Memory B cell (primary cell): ENCODE measurements around the gene CFAP210.
"Not testable (repeated sequence)": the region's sequence is repeated elsewhere in the genome, so short reads cannot be mapped to it uniquely, and the experiment has no call there.

Experiments
- ATAC-seq: fragments of 150-1000 bp; cut with Tn5 transposase; 2 replicates; pipeline ENCODE4 v1.10.0; 2021; ENCODE audit warnings: low read depth, mild to moderate bottlenecking, moderate library complexity
- DNase-seq, 2 donors: peaks; one replicate each; pipeline ENCODE4 v3.0.0; 2022; ENCODE audit warnings: low spot score in 2 of 2
- H3K27ac Mint-ChIP-seq: one replicate; pipeline ENCODE4 v1.8.0; 2022; ENCODE audit warnings: mild to moderate bottlenecking, moderate library complexity, mixed read lengths
- H3K27me3 Mint-ChIP-seq: one replicate; pipeline ENCODE4 v1.8.0; 2022; ENCODE audit warnings: mixed read lengths
- H3K36me3 Mint-ChIP-seq: one replicate; pipeline ENCODE4 v1.8.0; 2022; ENCODE audit warnings: mild to moderate bottlenecking, mixed read lengths
- H3K4me1 Mint-ChIP-seq: one replicate; pipeline ENCODE4 v1.8.0; 2022; ENCODE audit warnings: mixed read lengths
- H3K4me3 Mint-ChIP-seq: one replicate; pipeline ENCODE4 v1.8.0; 2022; ENCODE audit warnings: mild to moderate bottlenecking, moderate library complexity, mixed read lengths
- H3K9me3 Mint-ChIP-seq: one replicate; pipeline ENCODE4 v1.8.0; 2022; ENCODE audit warnings: mixed read lengths

The CFAP210 gene

DNA sequence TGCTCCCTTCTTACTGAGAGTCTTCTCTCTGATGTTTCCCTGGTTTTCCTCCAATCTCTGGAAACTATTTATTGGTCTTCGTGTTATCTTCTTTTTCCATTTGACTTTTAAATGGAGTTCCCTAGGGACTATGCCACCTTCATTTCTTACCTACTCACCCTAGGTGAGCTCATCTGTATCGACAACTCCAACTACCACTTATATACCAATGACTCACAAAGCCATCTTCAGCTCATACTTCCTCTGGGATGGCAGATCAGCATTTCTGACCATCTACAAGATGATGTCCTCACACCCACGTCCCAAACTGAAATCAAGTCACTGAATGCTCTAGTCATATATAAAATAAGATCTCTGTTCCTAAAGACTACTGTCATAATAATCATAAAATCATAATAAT is 40.6 kb downstream of the CFAP210 start:
- H3K4me1 Mint-ChIP-seq = peaks cover 4% of the 10 kb centered on the region
- no peak overlapping the region for H3K27ac Mint-ChIP-seq
- peaks cover 5% of the 10 kb centered on the region for H3K27me3 Mint-ChIP-seq

GRCh38 chr2:169649278-169649677 is 44.9 kb downstream of the CFAP210 start:
- no peak overlapping the region for H3K27ac Mint-ChIP-seq
- ATAC-seq (no peak), DNase-seq (no peak)
- no peaks in the 10 kb centered on the region for H3K36me3 Mint-ChIP-seq
- H3K9me3 Mint-ChIP-seq = no peaks in the 10 kb centered on the region
- H3K4me1 Mint-ChIP-seq = no peaks in the 10 kb centered on the region
- H3K27me3 Mint-ChIP-seq = peaks cover 3% of the 10 kb centered on the region
- no peak overlapping the region for H3K4me3 Mint-ChIP-seq

More for the DNA sequence above, 40.6 kb downstream of the CFAP210 start:
- peaks cover 3% of the 10 kb centered on the region for H3K9me3 Mint-ChIP-seq
- H3K36me3 Mint-ChIP-seq = no peaks in the 10 kb centered on the region
- DNase-seq = no peak
- ATAC-seq = no peak
- no peak overlapping the region for H3K4me3 Mint-ChIP-seq

DNA sequence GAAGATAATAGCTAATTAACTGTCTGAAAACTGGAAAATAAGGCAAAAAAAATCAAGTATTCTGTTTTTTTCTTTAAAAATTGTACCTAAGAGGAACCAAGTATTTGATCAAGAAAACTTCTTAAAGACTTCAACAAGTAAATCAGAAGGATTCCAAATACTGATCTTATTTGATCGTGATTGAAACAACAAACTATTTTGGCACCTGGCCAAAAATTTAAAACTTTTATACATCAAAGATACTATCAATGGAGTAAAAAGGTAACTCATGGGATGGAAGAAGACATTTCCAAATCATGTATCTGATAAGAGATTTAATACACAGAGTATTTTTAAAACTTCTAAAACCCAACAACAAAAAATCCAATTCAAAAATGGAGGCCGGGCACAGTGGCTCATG is 46.7 kb downstream of the CFAP210 start:
- no peaks in the 10 kb centered on the region for H3K36me3 Mint-ChIP-seq
- no peak overlapping the region for H3K4me3 Mint-ChIP-seq
- H3K27me3 Mint-ChIP-seq = no peaks in the 10 kb centered on the region
- no peak for ATAC-seq
- DNase-seq = no peak
- H3K9me3 Mint-ChIP-seq = no peaks in the 10 kb centered on the region
- no peak overlapping the region for H3K27ac Mint-ChIP-seq
- H3K4me1 Mint-ChIP-seq = no peaks in the 10 kb centered on the region

GRCh38 chr2:169644173-169644572 is 50.0 kb downstream of the CFAP210 start:
- no peaks in the 10 kb centered on the region for H3K4me1 Mint-ChIP-seq
- no peak overlapping the region for H3K27ac Mint-ChIP-seq
- no peaks in the 10 kb centered on the region for H3K27me3 Mint-ChIP-seq
- no peak overlapping the region for H3K4me3 Mint-ChIP-seq
- no peaks in the 10 kb centered on the region for H3K9me3 Mint-ChIP-seq
- ATAC-seq (no peak), DNase-seq (no peak)
- H3K36me3 Mint-ChIP-seq = peaks cover 2% of the 10 kb centered on the region

- ATAC-seq = no peak
- Mint-ChIP-seq H3K27ac (no peak overlapping the region), H3K4me1 (no peaks in the 10 kb centered on the region), H3K36me3 (peaks cover 4% of the 10 kb centered on the region), H3K27me3 (no peaks in the 10 kb centered on the region), H3K4me3 (no peak overlapping the region), H3K9me3 (no peaks in the 10 kb centered on the region)
- DNase-seq = no peak
Measured at GRCh38 chr2:169641464-169641863, 52.7 kb downstream of the CFAP210 start.

DNA sequence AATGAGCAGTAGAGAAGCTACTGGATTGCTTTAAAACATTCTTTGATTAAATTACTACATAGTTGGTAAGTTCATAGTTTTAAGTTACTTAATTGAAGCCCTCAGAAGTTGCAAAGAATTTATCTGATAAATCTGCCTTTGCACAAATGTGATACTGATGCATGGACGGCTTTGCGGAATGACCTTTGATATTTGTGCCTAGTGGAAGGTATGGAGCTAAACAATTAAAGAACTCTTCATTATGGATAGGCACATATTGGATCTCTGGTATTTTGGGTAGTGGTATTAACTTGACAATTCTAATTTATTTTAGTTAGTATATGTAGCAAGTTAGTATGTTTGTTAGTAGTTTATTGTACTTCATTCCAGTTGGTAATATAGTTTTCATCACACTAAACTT is 54.1 kb downstream of the CFAP210 start:
- H3K4me1 Mint-ChIP-seq = no peaks in the 10 kb centered on the region
- no peak for ATAC-seq
- no peak overlapping the region for H3K27ac Mint-ChIP-seq
- H3K4me3 Mint-ChIP-seq = no peak overlapping the region
- no peaks in the 10 kb centered on the region for H3K27me3 Mint-ChIP-seq
- H3K9me3 Mint-ChIP-seq = no peaks in the 10 kb centered on the region
- DNase-seq = no peak
- peaks cover 4% of the 10 kb centered on the region for H3K36me3 Mint-ChIP-seq

DNA sequence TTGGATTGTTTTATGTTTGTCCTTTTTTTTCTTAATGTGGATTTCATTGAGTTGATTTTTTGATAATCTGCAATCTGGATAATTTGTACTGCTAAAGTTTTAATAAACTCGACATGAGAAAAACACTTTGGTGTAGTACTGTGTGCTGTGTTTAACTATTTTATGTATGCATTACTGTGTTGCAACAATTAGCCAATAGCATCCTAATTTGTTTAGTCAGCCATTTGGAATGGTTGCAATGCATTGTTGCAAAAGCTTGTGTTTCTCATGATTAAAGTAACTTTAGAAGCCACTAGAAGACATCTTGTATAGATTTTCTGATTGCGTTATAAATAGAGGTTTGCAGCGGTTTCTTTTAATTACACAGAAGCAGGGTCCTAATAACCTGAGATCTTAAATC is 56.6 kb downstream of the CFAP210 start:
- H3K4me1 Mint-ChIP-seq = no peaks in the 10 kb centered on the region
- DNase-seq = no peak
- H3K9me3 Mint-ChIP-seq = no peaks in the 10 kb centered on the region
- ATAC-seq = no peak
- no peaks in the 10 kb centered on the region for H3K27me3 Mint-ChIP-seq
- no peak overlapping the region for H3K27ac Mint-ChIP-seq
- H3K36me3 Mint-ChIP-seq = peaks cover 15% of the 10 kb centered on the region
- H3K4me3 Mint-ChIP-seq = no peak overlapping the region

- no peak overlapping the region for H3K27ac Mint-ChIP-seq
- ATAC-seq (no peak), DNase-seq (no peak)
- H3K4me3 Mint-ChIP-seq = no peak overlapping the region
- H3K36me3 Mint-ChIP-seq = peaks cover 17% of the 10 kb centered on the region
- no peaks in the 10 kb centered on the region for H3K9me3 Mint-ChIP-seq
- H3K27me3 Mint-ChIP-seq = no peaks in the 10 kb centered on the region
- no peaks in the 10 kb centered on the region for H3K4me1 Mint-ChIP-seq
Measured at GRCh38 chr2:169636440-169637097, 57.6 kb downstream of the CFAP210 start.

GRCh38 chr2:169625781-169626180 is 68.4 kb downstream of the CFAP210 start:
- Mint-ChIP-seq H3K27ac (no peak overlapping the region), H3K27me3 (no peaks in the 10 kb centered on the region), H3K4me3 (no peak overlapping the region), H3K4me1 (no peaks in the 10 kb centered on the region), H3K36me3 (peaks cover 25% of the 10 kb centered on the region), H3K9me3 (no peaks in the 10 kb centered on the region)
- DNase-seq (no peak), ATAC-seq (no peak)

DNA sequence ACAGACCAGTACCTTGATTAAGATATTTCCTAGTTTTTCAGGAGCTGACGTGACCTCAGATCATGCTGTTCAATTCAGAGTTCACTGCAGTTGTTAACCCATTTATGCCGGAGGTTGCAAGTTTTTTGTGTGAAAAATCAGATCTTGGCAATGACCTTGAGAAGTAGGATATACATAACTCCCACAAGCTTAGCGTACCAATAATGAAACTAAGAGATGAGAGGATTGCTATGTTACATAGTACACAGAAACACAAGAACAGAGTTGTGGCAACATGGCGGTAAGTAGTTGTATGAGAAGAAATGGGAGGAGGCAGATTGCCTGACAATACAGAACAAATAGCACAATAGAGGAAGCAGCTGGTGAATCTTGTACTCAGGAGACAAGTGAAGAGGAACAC is 71.0 kb downstream of the CFAP210 start:
- peaks cover 43% of the 10 kb centered on the region for H3K36me3 Mint-ChIP-seq
- H3K9me3 Mint-ChIP-seq = peaks cover 2% of the 10 kb centered on the region
- H3K27me3 Mint-ChIP-seq = no peaks in the 10 kb centered on the region
- ATAC-seq (no peak), DNase-seq (no peak)
- H3K27ac Mint-ChIP-seq = no peak overlapping the region
- peaks cover 8% of the 10 kb centered on the region for H3K4me1 Mint-ChIP-seq
- H3K4me3 Mint-ChIP-seq = no peak overlapping the region

DNA sequence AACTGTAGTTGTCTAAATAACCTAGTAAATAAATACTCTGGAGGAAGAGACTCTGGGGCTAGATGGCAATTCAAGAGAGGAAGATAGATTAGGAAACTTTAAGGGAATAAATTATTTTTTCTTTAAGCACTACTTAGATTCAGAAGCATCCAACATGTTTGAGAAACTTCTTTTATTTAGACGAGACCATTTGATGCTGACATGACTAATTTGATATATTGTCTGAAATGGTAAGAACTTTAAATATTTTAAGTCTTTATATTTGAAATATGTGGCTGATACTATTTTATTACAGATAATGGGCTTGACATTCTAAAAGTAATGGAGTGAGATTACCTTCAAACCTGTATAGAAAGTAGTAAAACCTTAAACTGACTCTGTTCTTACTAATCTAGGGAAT is 73.7 kb downstream of the CFAP210 start:
- DNase-seq (no peak), ATAC-seq (no peak)
- Mint-ChIP-seq H3K4me3 (no peak overlapping the region), H3K27ac (no peak overlapping the region), H3K36me3 (peaks cover 60% of the 10 kb centered on the region), H3K27me3 (no peaks in the 10 kb centered on the region), H3K4me1 (peaks cover 13% of the 10 kb centered on the region), H3K9me3 (peaks cover 5% of the 10 kb centered on the region)

- Mint-ChIP-seq H3K9me3 (peaks cover 5% of the 10 kb centered on the region), H3K4me3 (no peak overlapping the region), H3K4me1 (peaks cover 13% of the 10 kb centered on the region), H3K36me3 (peaks cover 63% of the 10 kb centered on the region), H3K27me3 (no peaks in the 10 kb centered on the region), H3K27ac (no peak overlapping the region)
- DNase-seq = no peak
- no peak for ATAC-seq
Measured at GRCh38 chr2:169619946-169620345, 74.3 kb downstream of the CFAP210 start.

- Mint-ChIP-seq H3K27ac (peak overlapping the region; percentile 35), H3K4me1 (peaks cover 13% of the 10 kb centered on the region), H3K36me3 (peaks cover 69% of the 10 kb centered on the region)
- not testable (repeated sequence) for ATAC-seq, H3K4me3 Mint-ChIP-seq, H3K9me3 Mint-ChIP-seq, DNase-seq, H3K27me3 Mint-ChIP-seq
Measured at GRCh38 chr2:169615982-169616381, 78.2 kb downstream of the CFAP210 start.

- H3K4me1 Mint-ChIP-seq = peaks cover 10% of the 10 kb centered on the region
- DNase-seq (no peak), ATAC-seq (no peak)
- H3K4me3 Mint-ChIP-seq = no peak overlapping the region
- no peaks in the 10 kb centered on the region for H3K27me3 Mint-ChIP-seq
- peaks cover 5% of the 10 kb centered on the region for H3K9me3 Mint-ChIP-seq
- H3K27ac Mint-ChIP-seq = no peak overlapping the region
- H3K36me3 Mint-ChIP-seq = peaks cover 63% of the 10 kb centered on the region
Measured at GRCh38 chr2:169613876-169614275, 80.3 kb downstream of the CFAP210 start.

- Mint-ChIP-seq H3K36me3 (peaks cover 34% of the 10 kb centered on the region), H3K4me3 (no peak overlapping the region), H3K27ac (no peak overlapping the region), H3K27me3 (no peaks in the 10 kb centered on the region), H3K4me1 (no peaks in the 10 kb centered on the region), H3K9me3 (no peaks in the 10 kb centered on the region)
- no peak for DNase-seq
- no peak for ATAC-seq
Measured at GRCh38 chr2:169609264-169609663, 84.9 kb downstream of the CFAP210 start.
